ENCODE results near the gene ZBTB33. TPM values are rescaled to one million over a fixed set of nuclear protein-coding genes. Genes with fewer than 3 reads are reported as not detected.

The ZBTB33 gene
- total RNA-seq, 2 experiments from 2014 or later: 13.9 to 14.0 TPM

GRCh38 chrX:120286733-120287512 is 36.3 kb downstream of the ZBTB33 start:
- no peaks in the 10 kb centered on the region for H3K27me3 Mint-ChIP-seq
- H3K4me3 Mint-ChIP-seq: no peak overlapping the region
- no peak for DNase-seq
- H3K9me3 Mint-ChIP-seq: peaks cover 2% of the 10 kb centered on the region
- H3K36me3 Mint-ChIP-seq: no peaks in the 10 kb centered on the region
- H3K27ac Mint-ChIP-seq: no peak overlapping the region
- H3K4me1 Mint-ChIP-seq: peaks cover 4% of the 10 kb centered on the region

DNA sequence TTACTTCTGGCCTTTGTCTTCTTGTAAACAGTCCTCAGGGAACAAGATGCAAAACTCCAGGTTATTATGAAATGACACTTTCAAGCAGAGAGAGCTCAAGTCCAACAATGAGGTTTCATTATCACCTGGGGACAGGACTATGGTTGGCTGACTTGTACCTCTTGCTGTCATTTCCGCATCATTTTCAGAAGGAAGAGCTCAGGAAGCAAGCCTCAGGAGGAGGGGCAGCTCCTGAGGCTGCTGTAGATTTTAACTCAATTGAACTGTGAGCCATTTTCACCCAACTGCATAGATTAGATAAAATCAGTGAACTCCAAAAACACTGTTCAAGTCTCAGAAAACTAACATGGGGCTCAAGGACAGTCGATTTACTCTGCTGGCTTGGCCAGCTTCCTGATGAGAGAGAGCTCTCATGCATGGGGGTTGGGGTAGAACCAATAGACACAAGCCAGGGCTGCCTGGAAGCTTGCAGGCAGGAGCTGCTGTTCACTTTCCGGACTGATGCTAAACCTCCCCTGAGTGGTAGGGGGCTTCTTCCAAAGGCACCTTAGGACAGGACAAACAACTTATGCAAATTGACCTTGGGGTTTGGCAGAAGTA is 37.0 kb downstream of the ZBTB33 start:
- no peak for DNase-seq
- Mint-ChIP-seq H3K9me3 (peaks cover 2% of the 10 kb centered on the region), H3K4me3 (no peak overlapping the region), H3K27me3 (no peaks in the 10 kb centered on the region), H3K4me1 (peaks cover 4% of the 10 kb centered on the region), H3K36me3 (no peaks in the 10 kb centered on the region), H3K27ac (no peak overlapping the region)

DNA sequence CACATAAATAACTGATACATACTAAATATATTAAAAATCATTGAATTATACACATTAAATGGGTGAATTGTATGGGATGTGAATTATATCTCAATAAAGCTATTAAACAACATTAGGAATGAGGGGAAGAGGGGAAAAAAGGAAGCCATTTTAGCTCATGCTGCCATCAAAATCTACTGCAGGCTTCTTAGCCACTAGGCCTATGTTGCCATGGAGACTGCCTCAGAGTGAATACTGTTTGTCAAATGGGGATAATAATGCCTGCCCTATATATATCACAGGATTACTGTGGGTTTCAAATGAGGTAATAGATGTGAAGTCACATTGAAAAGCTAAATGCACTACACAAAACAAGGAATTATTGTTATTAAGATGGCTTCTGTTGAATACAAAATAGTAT is 39.5 kb downstream of the ZBTB33 start:
- no peak for DNase-seq
- Mint-ChIP-seq H3K27me3 (no peaks in the 10 kb centered on the region), H3K4me1 (peaks cover 7% of the 10 kb centered on the region), H3K9me3 (peaks cover 2% of the 10 kb centered on the region), H3K27ac (no peak overlapping the region), H3K4me3 (no peak overlapping the region), H3K36me3 (no peaks in the 10 kb centered on the region)

- H3K9me3 Mint-ChIP-seq: peaks cover 2% of the 10 kb centered on the region
- H3K4me3 Mint-ChIP-seq: no peak overlapping the region
- H3K36me3 Mint-ChIP-seq: no peaks in the 10 kb centered on the region
Observed at GRCh38 chrX:120291211-120291610, 40.6 kb downstream of the ZBTB33 start.

GRCh38 chrX:120293015-120293414 is 42.4 kb downstream of the ZBTB33 start:
- H3K27me3 Mint-ChIP-seq: no peaks in the 10 kb centered on the region
- H3K27ac Mint-ChIP-seq: no peak overlapping the region
- DNase-seq: no peak
- no peak overlapping the region for H3K4me3 Mint-ChIP-seq
- H3K4me1 Mint-ChIP-seq: peaks cover 5% of the 10 kb centered on the region
- H3K36me3 Mint-ChIP-seq: no peaks in the 10 kb centered on the region
- H3K9me3 Mint-ChIP-seq: peaks cover 2% of the 10 kb centered on the region

More at GRCh38 chrX:120291211-120291610, 40.6 kb downstream of the ZBTB33 start:
- DNase-seq: no peak
- H3K27ac Mint-ChIP-seq: no peak overlapping the region
- H3K4me1 Mint-ChIP-seq: peaks cover 8% of the 10 kb centered on the region
- no peaks in the 10 kb centered on the region for H3K27me3 Mint-ChIP-seq

DNA sequence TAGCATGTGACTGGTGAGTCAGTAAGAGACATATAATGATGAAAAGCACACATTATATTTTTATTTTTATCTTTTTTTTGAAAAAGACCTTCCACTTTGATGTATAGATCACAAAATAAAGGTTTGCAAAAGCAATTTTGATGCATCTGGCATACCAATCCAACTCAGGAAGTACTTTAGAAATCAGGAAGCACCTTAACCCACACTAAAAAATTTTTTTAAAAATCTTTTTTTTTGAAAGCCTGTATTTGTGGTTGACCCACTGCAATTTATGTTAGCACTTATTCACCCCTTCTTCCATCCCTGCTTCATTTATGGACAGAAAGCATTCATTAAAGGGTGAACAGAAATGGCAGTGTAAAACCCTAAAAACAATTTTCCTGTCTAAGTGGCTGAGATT is 44.0 kb downstream of the ZBTB33 start:
- H3K4me3 Mint-ChIP-seq: no peak overlapping the region
- peaks cover 2% of the 10 kb centered on the region for H3K9me3 Mint-ChIP-seq
- DNase-seq: no peak
- H3K27me3 Mint-ChIP-seq: no peaks in the 10 kb centered on the region
- peaks cover 5% of the 10 kb centered on the region for H3K4me1 Mint-ChIP-seq
- H3K27ac Mint-ChIP-seq: no peak overlapping the region
- H3K36me3 Mint-ChIP-seq: no peaks in the 10 kb centered on the region

DNA sequence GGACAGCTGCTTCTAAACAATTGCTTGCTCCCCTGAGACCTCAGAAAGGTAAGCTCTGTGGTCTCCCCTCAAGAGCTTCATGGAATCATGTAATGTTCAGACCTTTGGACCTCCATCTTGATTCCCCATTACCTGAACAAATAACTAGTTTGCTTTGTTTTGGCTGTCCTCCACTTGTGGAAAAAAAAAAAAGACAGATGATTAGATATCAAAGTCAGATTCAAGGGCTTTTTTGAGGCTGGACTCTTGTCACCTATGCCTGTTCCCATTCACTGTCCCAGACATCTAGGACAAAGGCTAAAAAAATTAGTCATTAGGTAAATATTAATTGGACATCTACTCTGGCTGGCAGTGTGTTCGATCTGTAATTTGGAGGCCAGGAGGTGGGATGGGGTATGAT is 47.3 kb downstream of the ZBTB33 start:
- no peaks in the 10 kb centered on the region for H3K27me3 Mint-ChIP-seq
- no peak overlapping the region for H3K4me3 Mint-ChIP-seq
- peaks cover 16% of the 10 kb centered on the region for H3K4me1 Mint-ChIP-seq
- H3K27ac Mint-ChIP-seq: no peak overlapping the region
- H3K36me3 Mint-ChIP-seq: no peaks in the 10 kb centered on the region
- H3K9me3 Mint-ChIP-seq: no peaks in the 10 kb centered on the region
- no peak for DNase-seq

GRCh38 chrX:120299928-120300327 is 49.3 kb downstream of the ZBTB33 start:
- Mint-ChIP-seq H3K4me1 (peaks cover 15% of the 10 kb centered on the region), H3K27ac (no peak overlapping the region), H3K36me3 (no peaks in the 10 kb centered on the region), H3K27me3 (no peaks in the 10 kb centered on the region), H3K9me3 (no peaks in the 10 kb centered on the region), H3K4me3 (no peak overlapping the region)
- DNase-seq: no peak

GRCh38 chrX:120301497-120301896 is 50.9 kb downstream of the ZBTB33 start:
- Mint-ChIP-seq H3K27ac (no peak overlapping the region), H3K4me1 (peaks cover 14% of the 10 kb centered on the region), H3K9me3 (no peaks in the 10 kb centered on the region), H3K36me3 (no peaks in the 10 kb centered on the region), H3K4me3 (no peak overlapping the region), H3K27me3 (peaks cover 2% of the 10 kb centered on the region)
- DNase-seq: no peak

DNA sequence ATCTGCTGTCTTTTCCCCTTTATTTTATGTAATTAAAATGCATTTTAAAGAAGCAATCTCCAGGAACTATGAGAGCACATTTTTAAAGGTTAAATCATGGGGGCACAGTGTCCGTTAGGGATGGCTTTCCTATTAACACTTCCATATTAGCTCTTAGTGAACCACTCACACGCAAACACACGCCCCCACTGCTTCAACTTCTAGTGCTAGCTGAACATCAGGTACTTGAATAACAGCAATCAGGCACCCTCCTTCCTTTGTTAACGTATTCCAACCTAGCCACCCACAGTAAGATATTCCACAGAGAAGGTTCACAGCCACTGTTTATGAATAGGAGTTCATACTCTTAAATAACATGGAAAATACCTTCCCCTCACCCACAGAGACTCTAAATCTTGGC is 51.3 kb downstream of the ZBTB33 start:
- H3K27me3 Mint-ChIP-seq: peaks cover 7% of the 10 kb centered on the region
- no peaks in the 10 kb centered on the region for H3K36me3 Mint-ChIP-seq
- DNase-seq: no peak
- peak overlapping the region; percentile 6 for H3K27ac Mint-ChIP-seq
- peaks cover 17% of the 10 kb centered on the region for H3K4me1 Mint-ChIP-seq
- no peak overlapping the region for H3K4me3 Mint-ChIP-seq
- no peaks in the 10 kb centered on the region for H3K9me3 Mint-ChIP-seq

- Mint-ChIP-seq H3K4me3 (no peak overlapping the region), H3K4me1 (peaks cover 18% of the 10 kb centered on the region), H3K27me3 (peaks cover 7% of the 10 kb centered on the region), H3K9me3 (no peaks in the 10 kb centered on the region), H3K36me3 (no peaks in the 10 kb centered on the region), H3K27ac (peak overlapping the region; percentile 58)
- peak; percentile 22 for DNase-seq
Observed at GRCh38 chrX:120302434-120302833, 51.8 kb downstream of the ZBTB33 start.

GRCh38 chrX:120304256-120304655 is 53.6 kb downstream of the ZBTB33 start:
- H3K4me1 Mint-ChIP-seq: peaks cover 21% of the 10 kb centered on the region
- no peak overlapping the region for H3K4me3 Mint-ChIP-seq
- no peaks in the 10 kb centered on the region for H3K9me3 Mint-ChIP-seq
- no peak for DNase-seq
- no peaks in the 10 kb centered on the region for H3K36me3 Mint-ChIP-seq
- peaks cover 20% of the 10 kb centered on the region for H3K27me3 Mint-ChIP-seq
- no peak overlapping the region for H3K27ac Mint-ChIP-seq

- Mint-ChIP-seq H3K36me3 (no peaks in the 10 kb centered on the region), H3K27me3 (peaks cover 33% of the 10 kb centered on the region), H3K4me3 (no peak overlapping the region), H3K4me1 (peaks cover 27% of the 10 kb centered on the region), H3K27ac (no peak overlapping the region), H3K9me3 (no peaks in the 10 kb centered on the region)
- DNase-seq: no peak
Observed at GRCh38 chrX:120305531-120306141, 55.0 kb downstream of the ZBTB33 start.

DNA sequence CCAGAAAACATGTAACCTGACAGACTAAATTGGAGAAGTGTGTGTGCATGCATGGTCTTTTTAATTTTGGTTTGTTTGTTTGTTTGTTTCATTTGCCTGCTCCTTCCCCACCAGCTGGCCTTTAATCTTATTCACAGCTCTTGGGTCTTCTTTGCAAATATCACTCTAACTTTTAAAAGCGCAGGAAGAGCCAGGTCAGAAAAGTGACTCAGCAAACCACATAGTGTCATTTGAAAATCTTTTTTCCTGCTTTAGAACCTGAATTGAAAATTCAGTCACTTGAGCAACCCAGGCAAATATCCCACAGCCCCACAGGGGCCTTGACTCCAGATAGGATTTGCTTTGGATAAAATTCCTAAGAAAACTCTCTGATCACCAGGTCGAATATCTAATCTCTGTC is 56.0 kb downstream of the ZBTB33 start:
- H3K4me1 Mint-ChIP-seq: peaks cover 27% of the 10 kb centered on the region
- no peaks in the 10 kb centered on the region for H3K9me3 Mint-ChIP-seq
- no peak overlapping the region for H3K27ac Mint-ChIP-seq
- H3K4me3 Mint-ChIP-seq: no peak overlapping the region
- H3K36me3 Mint-ChIP-seq: no peaks in the 10 kb centered on the region
- DNase-seq: no peak
- peaks cover 37% of the 10 kb centered on the region for H3K27me3 Mint-ChIP-seq
